Spleen (tissue), 11 donors: Measurements from ENCODE around the gene MAP4K3. TPM values are rescaled to one million over a fixed set of nuclear protein-coding genes. Genes with fewer than 3 reads are reported as not detected.

Source experiments
- DNase-seq: peaks from one replicate; pipeline ENCODE4 v3.0.0-alpha.2; 2020
- H3K27ac ChIP-seq, 8 donors: fragments of 200-600 bp; sonication (generic) in 7 of 8; 1 replicate in 4 of 8; 2 replicates in 4 of 8; pipeline versions ENCODE4 v1.5.0 to v1.8.0; 2016 to 2021; ENCODE audit warnings: inconsistent platforms in 4 of 8, mild to moderate bottlenecking in 4 of 8, moderate library complexity in 1 of 8
- H3K27me3 ChIP-seq, 7 donors: fragments of 200-600 bp; sonication (generic) in 6 of 7; replicated peaks in 1 of 7; 1 replicate in 4 of 7; 2 replicates in 3 of 7; pipeline versions ENCODE4 v1.5.0 to v1.8.0; 2016 to 2021; ENCODE audit warnings: inconsistent platforms in 3 of 7, mild to moderate bottlenecking in 1 of 7
- H3K36me3 ChIP-seq, 6 donors: fragments of 200-600 bp; sonication (generic) in 5 of 6; 1 replicate in 4 of 6; 2 replicates in 2 of 6; pipeline versions ENCODE4 v1.5.0 to v1.8.0; 2016 to 2021; ENCODE audit warnings: inconsistent platforms in 2 of 6
- H3K4me1 ChIP-seq, 6 donors: fragments of 200-600 bp; sonication (generic) in 5 of 6; 1 replicate in 3 of 6; 2 replicates in 3 of 6; pipeline versions ENCODE4 v1.5.0 to v1.8.0; 2016 to 2021; ENCODE audit warnings: inconsistent platforms in 3 of 6
- H3K4me3 ChIP-seq, 8 donors: fragments of 200-600 bp; sonication (generic) in 7 of 8; 1 replicate in 4 of 8; 2 replicates in 4 of 8; pipeline versions ENCODE4 v1.5.0 to v1.8.0; 2016 to 2021; ENCODE audit warnings: inconsistent platforms in 4 of 8, mild to moderate bottlenecking in 4 of 8, moderate library complexity in 2 of 8
- H3K9me3 ChIP-seq, 8 donors: fragments of 200-600 bp; sonication (generic) in 7 of 8; 1 replicate in 4 of 8; 2 replicates in 4 of 8; pipeline versions ENCODE4 v1.5.0 to v1.8.0; 2016 to 2021; ENCODE audit warnings: inconsistent platforms in 4 of 8
- CTCF ChIP-seq, 11 experiments: fragments of 200-600 bp in 7 of 11; fragments of 450-650 bp in 4 of 11; sonication (generic) in 4 of 11; IDR thresholded peaks in 8 of 11; conservative IDR thresholded peaks in 3 of 11; 1 replicate in 7 of 11; 2 replicates in 4 of 11; pipeline versions ENCODE4 v1.4.0 to v1.8.0; 2016 to 2021; ENCODE audit warnings: antibody characterized with exemption in 11 of 11, inconsistent platforms in 4 of 11, mild to moderate bottlenecking in 1 of 11
- POLR2A ChIP-seq, 3 donors: fragments of 450-650 bp; IDR thresholded peaks; one replicate each; pipeline ENCODE4 v1.5.1; 2017; ENCODE audit warnings: antibody characterized with exemption in 3 of 3, mild to moderate bottlenecking in 1 of 3
- POLR2AphosphoS5 ChIP-seq, 3 donors: sonication (generic); formaldehyde crosslinking; IDR thresholded peaks; one replicate each; pipeline ENCODE4 v1.5.1; 2017; ENCODE audit warnings: antibody characterized with exemption in 3 of 3
- WGBS, 5 donors: extraction: QIAGEN DNeasy Blood & Tissue Kit in 3 of 5; methylation state at CpG; one replicate each; pipeline versions ENCODE4 v1.1.5 to v1.1.7; 2013 to 2018; 5-methylcytosine and 5-hydroxymethylcytosine counted together
- intact Hi-C: fragments of 100-400 bp; cut with DNase I; formaldehyde crosslinking; loops from one replicate; pipeline ENCODE4 v1.15.0; 2023; ENCODE audit warnings: low total_unique reads
- polyA plus RNA-seq, 3 donors: library from polyadenylated mRNA; stranded (reverse); fragments of 200-250 nt; gene quantifications; one replicate each; pipeline ENCODE4 v1.2.1, GENCODE V29; 2013
- total RNA-seq, 7 donors: library from RNA; depleted of rRNA in 3 of 7; stranded (reverse); fragments of >200 nt in 3 of 7; fragmentation: NEBNext Ultra II Directional in 4 of 7; extraction: Animal tissue kit (Norgen Biotek cat#: 25700) in 4 of 7; gene quantifications; one replicate each; pipeline versions ENCODE4 v1.1.0 to v1.2.1, GENCODE V29; 2016 to 2021
- donor health status: healthy with polysubstance abuse.
- donor health status: DM: no; HTN: no; CAD: no; lungs with moderate emphysema.
- donor health status: DM: no; HTN: no; CAD: no.
- donor health status: Bipolar disorder and iron deficiency.
- donor health status: healthy.
- donor health status: DM: no; HTN: no; CAD: no.
- donor health status: DM: yes; HTN: yes; CAD: no.

Gene MAP4K3
- total and polyA plus RNA-seq, 10 donors, result 5.8 to 49.5 (median 32.6) TPM

DNA sequence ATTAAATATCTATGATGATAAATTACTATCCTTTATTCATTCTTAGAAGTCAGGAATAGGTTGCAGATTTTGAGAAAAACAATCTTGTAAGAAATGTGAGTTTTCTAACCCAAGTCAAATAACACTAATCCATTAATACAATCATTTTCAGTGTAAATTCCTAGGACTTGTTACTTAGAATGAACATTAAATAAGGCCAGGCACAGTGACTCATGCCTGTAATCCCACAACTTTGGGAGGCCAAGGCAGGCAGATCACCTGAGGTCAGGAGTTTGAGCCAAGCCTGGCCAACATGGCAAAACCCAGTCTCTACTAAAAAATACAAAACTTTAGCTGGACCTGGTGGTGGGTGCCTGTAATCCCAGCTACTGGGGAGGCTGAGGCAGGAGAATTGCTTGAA lies 147.5 kb downstream of the MAP4K3 start:
- H3K4me1 ChIP-seq, result no peaks in the 10 kb centered on the region
- TF ChIP-seq CTCF (IDR thresholded peaks at IDR 0.05 in 8 of 11, conservative IDR thresholded peaks at IDR 0.05 in 3 of 11) (no peak), POLR2A (IDR thresholded peaks at IDR 0.05) (no peak), POLR2AphosphoS5 (IDR thresholded peaks at IDR 0.05) (no peak)
- H3K4me3 ChIP-seq, result no peak overlapping the region
- no peak for DNase-seq
- H3K27me3 ChIP-seq, result no peaks in the 10 kb centered on the region
- intact Hi-C loops, result no loop called here
- peaks cover 0 to 90% (median 24%) of the 10 kb centered on the region in 6 donors for H3K36me3 ChIP-seq
- no peaks in the 10 kb centered on the region for H3K9me3 ChIP-seq
- no peak overlapping the region for H3K27ac ChIP-seq

DNA sequence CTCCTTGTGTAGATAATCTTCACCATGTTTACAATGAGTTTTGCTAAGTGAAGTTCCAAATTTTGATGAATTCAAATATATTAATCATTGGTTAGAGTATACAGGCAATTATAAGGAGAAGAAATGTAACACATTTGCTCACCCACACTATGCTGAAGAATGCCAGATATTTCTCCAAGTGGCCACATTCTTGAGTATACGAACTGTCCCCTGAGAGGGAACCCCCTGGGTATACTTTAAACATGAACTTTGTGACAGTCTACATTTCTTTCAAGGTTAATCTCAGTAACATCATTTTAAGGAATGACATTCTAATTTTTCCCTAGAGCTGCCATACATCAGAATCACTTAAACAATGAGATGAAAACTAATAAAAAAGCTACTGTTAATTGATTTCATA lies 153.5 kb downstream of the MAP4K3 start:
- H3K27ac ChIP-seq, result no peak overlapping the region
- DNase-seq, result no peak

GRCh38 chr2:39281391-39281790 lies 155.7 kb downstream of the MAP4K3 start:
- no peaks in the 10 kb centered on the region for H3K27me3 ChIP-seq
- peaks cover 0 to 71% (median 23%) of the 10 kb centered on the region in 6 donors for H3K36me3 ChIP-seq
- intact Hi-C loops, result no loop called here
- no peaks in the 10 kb centered on the region for H3K4me1 ChIP-seq
- H3K27ac ChIP-seq, result no peak overlapping the region
- no peak overlapping the region for H3K4me3 ChIP-seq
- H3K9me3 ChIP-seq, result no peaks in the 10 kb centered on the region
- TF ChIP-seq POLR2A (IDR thresholded peaks at IDR 0.05), result no peak
- no peak for TF ChIP-seq CTCF (IDR thresholded peaks at IDR 0.05 in 8 of 11, conservative IDR thresholded peaks at IDR 0.05 in 3 of 11)
- TF ChIP-seq POLR2AphosphoS5 (IDR thresholded peaks at IDR 0.05), result no peak
- WGBS, 5 donors, result 91 to 98% (median 96%) methylated on average over 3 of the region's 3 CpGs
- no peak for DNase-seq

More for the DNA sequence above, 153.5 kb downstream of the MAP4K3 start:
- no peak overlapping the region for H3K4me3 ChIP-seq
- no peaks in the 10 kb centered on the region for H3K9me3 ChIP-seq
- H3K4me1 ChIP-seq, result no peaks in the 10 kb centered on the region
- H3K36me3 ChIP-seq, result peaks cover 0 to 71% (median 13%) of the 10 kb centered on the region in 6 donors
- H3K27me3 ChIP-seq, result no peaks in the 10 kb centered on the region
- intact Hi-C loops, result no loop called here
- 75 to 88% (median 82%) methylated on average over 1 of the region's 1 CpG for WGBS, 5 donors
- no peak for TF ChIP-seq POLR2A (IDR thresholded peaks at IDR 0.05)
- TF ChIP-seq CTCF (IDR thresholded peaks at IDR 0.05 in 8 of 11, conservative IDR thresholded peaks at IDR 0.05 in 3 of 11), result no peak
- no peak for TF ChIP-seq POLR2AphosphoS5 (IDR thresholded peaks at IDR 0.05)

DNA sequence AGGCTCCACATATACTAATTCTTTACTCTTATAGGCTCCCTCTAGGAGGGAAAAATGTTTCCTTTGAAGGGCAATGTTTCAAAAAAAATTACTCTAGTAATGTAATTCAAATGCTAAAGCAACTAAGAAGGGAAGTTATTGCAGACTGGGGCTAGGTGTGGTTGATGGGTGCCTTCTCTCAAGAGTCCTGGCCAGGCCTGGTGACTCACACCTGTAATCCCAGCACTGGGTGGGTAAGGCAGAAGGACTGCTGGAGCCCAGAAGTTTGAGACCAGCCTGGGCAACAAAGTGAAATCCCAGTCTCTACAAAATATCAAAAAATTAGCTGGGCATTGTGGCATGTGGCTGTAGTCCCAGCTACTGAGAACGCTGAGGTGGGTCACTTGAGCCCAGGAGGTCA lies 162.1 kb downstream of the MAP4K3 start:
- Histone ChIP-seq H3K4me3 (no peak overlapping the region), H3K27me3 (no peaks in the 10 kb centered on the region), H3K9me3 (no peaks in the 10 kb centered on the region), H3K27ac (no peak overlapping the region), H3K4me1 (no peaks in the 10 kb centered on the region), H3K36me3 (peaks cover 0 to 85% (median 31%) of the 10 kb centered on the region in 6 donors)
- TF ChIP-seq POLR2A (IDR thresholded peaks at IDR 0.05), result no peak
- TF ChIP-seq POLR2AphosphoS5 (IDR thresholded peaks at IDR 0.05), result no peak
- TF ChIP-seq CTCF (IDR thresholded peaks at IDR 0.05 in 8 of 11, conservative IDR thresholded peaks at IDR 0.05 in 3 of 11), result no peak
- DNase-seq, result no peak
- 87 to 96% (median 89%) methylated on average over 1 of the region's 1 CpG for WGBS, 5 donors
- intact Hi-C loops, result no loop called here
